Liver (tissue), 9 donors: ENCODE measurements around the gene KIFC1. TPM values are rescaled to one million over a fixed set of nuclear protein-coding genes. Genes with fewer than 3 reads are reported as not detected.

Experiments
- DNase-seq: peaks from one replicate; pipeline ENCODE4 v3.0.0-alpha.2; 2017; ENCODE audit warnings: low spot score
- H3K27ac ChIP-seq, 2 donors: one replicate each; pipeline ENCODE4 v1.7.0; 2013; ENCODE audit warnings: inconsistent platforms in 2 of 2, low read length in 2 of 2, control low read depth in 1 of 2, low read depth in 1 of 2, mild to moderate bottlenecking in 1 of 2
- H3K27me3 ChIP-seq, 4 donors: one replicate each; pipeline versions ENCODE4 v1.6.1 to v1.7.0; 2013; ENCODE audit warnings: low read length in 3 of 4, inconsistent platforms in 1 of 4, mild to moderate bottlenecking in 1 of 4, moderate library complexity in 1 of 4; ENCODE audit not compliant: control insufficient read depth in 4 of 4, insufficient read depth in 4 of 4
- H3K36me3 ChIP-seq, 4 donors: one replicate each; pipeline versions ENCODE4 v1.6.1 to v1.7.0; 2013; ENCODE audit warnings: low read length in 3 of 4, mild to moderate bottlenecking in 3 of 4, low read depth in 1 of 4, moderate library complexity in 1 of 4; ENCODE audit not compliant: control insufficient read depth in 4 of 4, insufficient read depth in 3 of 4
- H3K4me1 ChIP-seq, 4 donors: one replicate each; pipeline versions ENCODE4 v1.6.1 to v1.7.0; 2013; ENCODE audit warnings: low read length in 3 of 4, mild to moderate bottlenecking in 3 of 4, moderate library complexity in 1 of 4; ENCODE audit not compliant: control insufficient read depth in 4 of 4, insufficient read depth in 4 of 4
- H3K4me3 ChIP-seq, 3 donors: one replicate each; pipeline versions ENCODE4 v1.6.1 to v1.7.0; 2013; ENCODE audit warnings: low read length in 3 of 3, control low read depth in 1 of 3, low read depth in 1 of 3, mild to moderate bottlenecking in 1 of 3
- H3K9ac ChIP-seq, 2 donors: one replicate each; pipeline ENCODE4 v1.7.0; 2013; ENCODE audit warnings: low read length in 2 of 2, mild to moderate bottlenecking in 2 of 2, moderate library complexity in 2 of 2, control low read depth in 1 of 2, low read depth in 1 of 2
- H3K9me3 ChIP-seq, 4 donors: one replicate each; pipeline versions ENCODE4 v1.6.1 to v1.7.0; 2013; ENCODE audit warnings: low read length in 3 of 4; ENCODE audit not compliant: control insufficient read depth in 4 of 4
- EGR1 ChIP-seq, 2 donors: IDR thresholded peaks; 2 replicates each; pipeline ENCODE4 v1.6.1; 2016 to 2018; ENCODE audit warnings: antibody characterized with exemption in 2 of 2, low read depth in 2 of 2
- FOXA1 ChIP-seq: IDR thresholded peaks from 2 replicates; pipeline ENCODE4 v1.6.1; 2016; ENCODE audit warnings: antibody characterized with exemption
- FOXA2 ChIP-seq: IDR thresholded peaks from 2 replicates; pipeline ENCODE4 v1.6.1; 2016; ENCODE audit warnings: antibody characterized with exemption
- GABPA ChIP-seq, 2 donors: IDR thresholded peaks in 1 of 2; conservative IDR thresholded peaks in 1 of 2; 2 replicates each; pipeline ENCODE4 v1.6.1; 2016; ENCODE audit warnings: antibody characterized with exemption in 2 of 2, mild to moderate bottlenecking in 1 of 2, moderate library complexity in 1 of 2
- HNF4A ChIP-seq, 2 donors: conservative IDR thresholded peaks; 2 replicates each; pipeline ENCODE4 v1.6.1; 2016; ENCODE audit warnings: antibody characterized with exemption in 2 of 2, mild to moderate bottlenecking in 2 of 2
- HNF4G ChIP-seq: IDR thresholded peaks from 2 replicates; pipeline ENCODE4 v1.6.1; 2016; ENCODE audit warnings: antibody characterized with exemption
- JUND ChIP-seq, 2 donors: IDR thresholded peaks; 2 replicates each; pipeline ENCODE4 v1.6.1; 2016; ENCODE audit warnings: antibody characterized with exemption in 2 of 2
- NR2F2 ChIP-seq: IDR thresholded peaks from 2 replicates; pipeline ENCODE4 v1.6.1; 2016; ENCODE audit warnings: antibody characterized with exemption
- RAD21 ChIP-seq, 2 donors: IDR thresholded peaks; 2 replicates each; pipeline ENCODE4 v1.6.1; 2016; ENCODE audit warnings: antibody characterized with exemption in 2 of 2, mild to moderate bottlenecking in 2 of 2
- RXRA ChIP-seq, 2 donors: IDR thresholded peaks; 2 replicates each; pipeline ENCODE4 v1.6.1; 2017 to 2018; ENCODE audit warnings: antibody characterized with exemption in 2 of 2, mild to moderate bottlenecking in 1 of 2
- SP1 ChIP-seq: IDR thresholded peaks from 2 replicates; pipeline ENCODE4 v1.6.1; 2018; ENCODE audit warnings: antibody characterized with exemption, mild to moderate bottlenecking
- TAF1 ChIP-seq: conservative IDR thresholded peaks from 2 replicates; pipeline ENCODE4 v1.6.1; 2016; ENCODE audit warnings: antibody characterized with exemption, mild to moderate bottlenecking
- YY1 ChIP-seq: IDR thresholded peaks from 2 replicates; pipeline ENCODE4 v1.6.1; 2016; ENCODE audit warnings: antibody characterized with exemption, mild to moderate bottlenecking
- WGBS: extraction: QIAGEN DNeasy Blood & Tissue Kit; methylation state at CpG from one replicate; pipeline ENCODE4 v1.1.7; 2013; 5-methylcytosine and 5-hydroxymethylcytosine counted together
- polyA plus RNA-seq, 2 donors: library from polyadenylated mRNA; stranded (reverse) in 1 of 2; unstranded in 1 of 2; fragments of 200-250 nt in 1 of 2; fragments of >200 nt in 1 of 2; fragmentation: Nextera tagmentation in 1 of 2; extraction: Ambion mirVana in 1 of 2; gene quantifications; one replicate each; pipeline versions ENCODE4 v1.2.1 to v1.2.3, GENCODE V29; 2013 to 2015
- total RNA-seq, 2 donors: library from RNA; depleted of rRNA; stranded (reverse); fragments of >200 nt; gene quantifications; one replicate each; pipeline ENCODE4 v1.2.3, GENCODE V29; 2014
- TF ChIP-seq, protein P1 (sequence below): fragments of 150-350 bp; IDR thresholded peaks from 2 replicates; pipeline ENCODE4 v1.5.1; 2017; ENCODE audit warnings: improper control_type of control experiment, low read depth, low read length; ENCODE audit not compliant: missing input control
- TF ChIP-seq, protein P2 (sequence below): IDR thresholded peaks from 2 replicates; pipeline ENCODE4 v1.6.1; 2016; ENCODE audit warnings: antibody characterized with exemption, mild to moderate bottlenecking
- TF ChIP-seq, protein P3 (sequence below): IDR thresholded peaks from 2 replicates; pipeline ENCODE4 v1.6.1; 2016; ENCODE audit warnings: antibody characterized with exemption
- TF ChIP-seq, protein P4 (sequence below): IDR thresholded peaks from 2 replicates; pipeline ENCODE4 v1.6.1; 2016; ENCODE audit warnings: antibody characterized with exemption
- TF ChIP-seq, protein P5 (sequence below): IDR thresholded peaks from 2 replicates; pipeline ENCODE4 v1.6.1; 2016; ENCODE audit warnings: antibody characterized with exemption
- donor health status: healthy.
- donor health status: healthy.
- donor health status: healthy.
- donor health status: healthy.
- donor health status: healthy.

KIFC1 gene
- total and polyA plus RNA-seq, 4 donors = 0.08 to 30.0 (median 1.3) TPM

DNA sequence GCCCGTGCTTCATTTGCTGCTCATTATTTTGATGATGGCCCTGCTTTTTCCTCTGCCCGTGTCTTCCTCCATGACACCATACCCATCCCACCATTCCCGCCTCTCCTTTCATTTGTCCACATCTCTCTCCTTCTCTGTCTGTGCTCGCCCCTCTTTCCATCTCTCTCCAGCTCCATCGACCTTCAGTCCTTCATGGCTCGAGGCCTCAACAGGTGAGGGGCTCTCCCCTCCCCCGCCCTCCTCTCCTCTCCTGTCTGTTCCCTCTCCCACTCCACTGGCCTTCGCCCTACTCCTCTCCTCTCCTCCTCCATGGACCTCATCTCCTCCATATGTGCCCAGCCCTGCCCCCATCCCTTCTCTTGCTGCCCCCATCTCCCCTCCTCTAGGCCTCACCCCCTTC is 50.7 kb downstream of the KIFC1 start:
- H3K9ac ChIP-seq = no peak overlapping the region
- no peak for DNase-seq
- 88% methylated on average over 8 of the region's 8 CpGs for whole genome bisulfite sequencing
- TF ChIP-seq FOXA1 = no peak
- TF ChIP-seq HNF4G = no peak
- TF ChIP-seq TAF1 = no peak
- no peak for TF ChIP-seq YY1
- TF ChIP-seq, protein P1, sequence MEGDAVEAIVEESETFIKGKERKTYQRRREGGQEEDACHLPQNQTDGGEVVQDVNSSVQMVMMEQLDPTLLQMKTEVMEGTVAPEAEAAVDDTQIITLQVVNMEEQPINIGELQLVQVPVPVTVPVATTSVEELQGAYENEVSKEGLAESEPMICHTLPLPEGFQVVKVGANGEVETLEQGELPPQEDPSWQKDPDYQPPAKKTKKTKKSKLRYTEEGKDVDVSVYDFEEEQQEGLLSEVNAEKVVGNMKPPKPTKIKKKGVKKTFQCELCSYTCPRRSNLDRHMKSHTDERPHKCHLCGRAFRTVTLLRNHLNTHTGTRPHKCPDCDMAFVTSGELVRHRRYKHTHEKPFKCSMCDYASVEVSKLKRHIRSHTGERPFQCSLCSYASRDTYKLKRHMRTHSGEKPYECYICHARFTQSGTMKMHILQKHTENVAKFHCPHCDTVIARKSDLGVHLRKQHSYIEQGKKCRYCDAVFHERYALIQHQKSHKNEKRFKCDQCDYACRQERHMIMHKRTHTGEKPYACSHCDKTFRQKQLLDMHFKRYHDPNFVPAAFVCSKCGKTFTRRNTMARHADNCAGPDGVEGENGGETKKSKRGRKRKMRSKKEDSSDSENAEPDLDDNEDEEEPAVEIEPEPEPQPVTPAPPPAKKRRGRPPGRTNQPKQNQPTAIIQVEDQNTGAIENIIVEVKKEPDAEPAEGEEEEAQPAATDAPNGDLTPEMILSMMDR = no peak
- TF ChIP-seq, protein P2, sequence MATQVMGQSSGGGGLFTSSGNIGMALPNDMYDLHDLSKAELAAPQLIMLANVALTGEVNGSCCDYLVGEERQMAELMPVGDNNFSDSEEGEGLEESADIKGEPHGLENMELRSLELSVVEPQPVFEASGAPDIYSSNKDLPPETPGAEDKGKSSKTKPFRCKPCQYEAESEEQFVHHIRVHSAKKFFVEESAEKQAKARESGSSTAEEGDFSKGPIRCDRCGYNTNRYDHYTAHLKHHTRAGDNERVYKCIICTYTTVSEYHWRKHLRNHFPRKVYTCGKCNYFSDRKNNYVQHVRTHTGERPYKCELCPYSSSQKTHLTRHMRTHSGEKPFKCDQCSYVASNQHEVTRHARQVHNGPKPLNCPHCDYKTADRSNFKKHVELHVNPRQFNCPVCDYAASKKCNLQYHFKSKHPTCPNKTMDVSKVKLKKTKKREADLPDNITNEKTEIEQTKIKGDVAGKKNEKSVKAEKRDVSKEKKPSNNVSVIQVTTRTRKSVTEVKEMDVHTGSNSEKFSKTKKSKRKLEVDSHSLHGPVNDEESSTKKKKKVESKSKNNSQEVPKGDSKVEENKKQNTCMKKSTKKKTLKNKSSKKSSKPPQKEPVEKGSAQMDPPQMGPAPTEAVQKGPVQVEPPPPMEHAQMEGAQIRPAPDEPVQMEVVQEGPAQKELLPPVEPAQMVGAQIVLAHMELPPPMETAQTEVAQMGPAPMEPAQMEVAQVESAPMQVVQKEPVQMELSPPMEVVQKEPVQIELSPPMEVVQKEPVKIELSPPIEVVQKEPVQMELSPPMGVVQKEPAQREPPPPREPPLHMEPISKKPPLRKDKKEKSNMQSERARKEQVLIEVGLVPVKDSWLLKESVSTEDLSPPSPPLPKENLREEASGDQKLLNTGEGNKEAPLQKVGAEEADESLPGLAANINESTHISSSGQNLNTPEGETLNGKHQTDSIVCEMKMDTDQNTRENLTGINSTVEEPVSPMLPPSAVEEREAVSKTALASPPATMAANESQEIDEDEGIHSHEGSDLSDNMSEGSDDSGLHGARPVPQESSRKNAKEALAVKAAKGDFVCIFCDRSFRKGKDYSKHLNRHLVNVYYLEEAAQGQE = no peak
- TF ChIP-seq SP1 = no peak
- TF ChIP-seq, protein P3, sequence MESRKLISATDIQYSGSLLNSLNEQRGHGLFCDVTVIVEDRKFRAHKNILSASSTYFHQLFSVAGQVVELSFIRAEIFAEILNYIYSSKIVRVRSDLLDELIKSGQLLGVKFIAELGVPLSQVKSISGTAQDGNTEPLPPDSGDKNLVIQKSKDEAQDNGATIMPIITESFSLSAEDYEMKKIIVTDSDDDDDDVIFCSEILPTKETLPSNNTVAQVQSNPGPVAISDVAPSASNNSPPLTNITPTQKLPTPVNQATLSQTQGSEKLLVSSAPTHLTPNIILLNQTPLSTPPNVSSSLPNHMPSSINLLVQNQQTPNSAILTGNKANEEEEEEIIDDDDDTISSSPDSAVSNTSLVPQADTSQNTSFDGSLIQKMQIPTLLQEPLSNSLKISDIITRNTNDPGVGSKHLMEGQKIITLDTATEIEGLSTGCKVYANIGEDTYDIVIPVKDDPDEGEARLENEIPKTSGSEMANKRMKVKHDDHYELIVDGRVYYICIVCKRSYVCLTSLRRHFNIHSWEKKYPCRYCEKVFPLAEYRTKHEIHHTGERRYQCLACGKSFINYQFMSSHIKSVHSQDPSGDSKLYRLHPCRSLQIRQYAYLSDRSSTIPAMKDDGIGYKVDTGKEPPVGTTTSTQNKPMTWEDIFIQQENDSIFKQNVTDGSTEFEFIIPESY = no peak
- no peak for TF ChIP-seq RXRA (IDR thresholded peaks at IDR 0.05)
- no peak for TF ChIP-seq NR2F2
- no peak for TF ChIP-seq HNF4A (conservative IDR thresholded peaks at IDR 0.05)
- TF ChIP-seq, protein P4, sequence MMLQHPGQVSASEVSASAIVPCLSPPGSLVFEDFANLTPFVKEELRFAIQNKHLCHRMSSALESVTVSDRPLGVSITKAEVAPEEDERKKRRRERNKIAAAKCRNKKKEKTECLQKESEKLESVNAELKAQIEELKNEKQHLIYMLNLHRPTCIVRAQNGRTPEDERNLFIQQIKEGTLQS = no peak
- no peak for TF ChIP-seq FOXA2
- TF ChIP-seq GABPA (IDR thresholded peaks at IDR 0.05 in 1 of 2, conservative IDR thresholded peaks at IDR 0.05 in 1 of 2) = no peak
- TF ChIP-seq, protein P5, sequence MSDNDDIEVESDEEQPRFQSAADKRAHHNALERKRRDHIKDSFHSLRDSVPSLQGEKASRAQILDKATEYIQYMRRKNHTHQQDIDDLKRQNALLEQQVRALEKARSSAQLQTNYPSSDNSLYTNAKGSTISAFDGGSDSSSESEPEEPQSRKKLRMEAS = no peak
- no peak for TF ChIP-seq EGR1 (IDR thresholded peaks at IDR 0.05; ENCODE audit: low read depth in 2 of 2)
- no peak for TF ChIP-seq RAD21 (IDR thresholded peaks at IDR 0.05)
- no peak for TF ChIP-seq JUND (IDR thresholded peaks at IDR 0.05)
- H3K36me3 ChIP-seq = peaks cover 0 to 2% (median 0%) of the 10 kb centered on the region in 4 donors
- H3K27me3 ChIP-seq = no peaks in the 10 kb centered on the region
- no peaks in the 10 kb centered on the region for H3K4me1 ChIP-seq
- H3K27ac ChIP-seq = no peak overlapping the region
- no peaks in the 10 kb centered on the region for H3K9me3 ChIP-seq
- no peak overlapping the region for H3K4me3 ChIP-seq
